Activated naive CD8-positive, alpha-beta T cell (primary cell): Measurements from ENCODE around the gene LILRA6.
"Not testable (repeated sequence)": the region's sequence is repeated elsewhere in the genome, so short reads cannot be mapped to it uniquely, and the experiment has no call there.

Experiments used
- H3K27ac Mint-ChIP-seq: one replicate; pipeline ENCODE4 v1.8.0; 2021; ENCODE audit warnings: mixed read lengths
- H3K27me3 Mint-ChIP-seq: one replicate; pipeline ENCODE4 v1.8.0; 2021; ENCODE audit warnings: mixed read lengths
- H3K36me3 Mint-ChIP-seq: one replicate; pipeline ENCODE4 v1.8.0; 2021; ENCODE audit warnings: mixed read lengths
- H3K4me1 Mint-ChIP-seq: one replicate; pipeline ENCODE4 v1.8.0; 2021; ENCODE audit warnings: low read depth, mixed read lengths
- H3K4me3 Mint-ChIP-seq: one replicate; pipeline ENCODE4 v1.8.0; 2021; ENCODE audit warnings: mild to moderate bottlenecking, mixed read lengths
- H3K9me3 Mint-ChIP-seq: one replicate; pipeline ENCODE4 v1.8.0; 2021; ENCODE audit warnings: low read depth, mixed read lengths

Gene LILRA6

DNA sequence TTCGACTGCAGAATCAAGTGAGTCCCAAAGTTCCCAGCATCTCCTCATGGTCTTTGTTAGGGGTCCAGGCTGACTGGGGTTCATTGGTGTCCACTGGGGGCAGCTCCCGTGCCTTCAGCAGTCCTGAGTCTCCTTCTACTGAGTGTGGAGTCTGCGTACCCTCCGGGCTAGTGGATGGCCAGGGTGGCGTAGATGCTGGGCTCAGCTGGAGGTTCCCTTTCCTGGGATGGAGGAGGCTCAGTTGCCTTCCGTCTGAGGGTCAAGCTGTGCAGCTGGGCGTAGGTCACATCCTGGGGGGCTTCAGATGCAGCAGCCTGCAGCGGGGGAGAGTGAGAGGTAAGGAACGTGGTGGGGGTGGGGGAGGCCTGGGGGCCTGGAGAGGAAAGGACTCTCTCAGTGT lies 31.9 kb upstream of the LILRA6 start:
- not testable (repeated sequence) for H3K27ac Mint-ChIP-seq, H3K4me3 Mint-ChIP-seq, H3K4me1 Mint-ChIP-seq, H3K9me3 Mint-ChIP-seq, H3K36me3 Mint-ChIP-seq
- H3K27me3 Mint-ChIP-seq: peaks cover 10% of the 10 kb centered on the region

DNA sequence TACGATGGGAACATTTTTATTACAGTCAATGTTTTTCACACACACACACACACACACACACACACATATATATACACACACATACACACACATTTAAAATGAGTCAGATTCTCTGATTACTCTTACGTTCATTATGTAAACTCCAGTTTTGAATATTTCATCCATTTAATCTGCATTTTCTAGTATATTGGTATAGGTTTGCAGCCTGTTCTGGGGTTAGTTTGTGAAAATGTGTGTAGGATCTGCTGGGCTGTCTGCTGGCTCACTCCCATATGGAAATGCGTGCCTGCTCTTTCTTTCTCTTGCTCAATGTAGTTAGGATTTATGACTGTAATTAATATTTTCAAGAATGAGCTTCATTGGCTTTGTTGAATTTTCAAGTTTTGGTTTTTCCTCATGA lies 31.2 kb upstream of the LILRA6 start:
- H3K4me3 Mint-ChIP-seq: no peak overlapping the region
- no peak overlapping the region for H3K27ac Mint-ChIP-seq
- no peaks in the 10 kb centered on the region for H3K36me3 Mint-ChIP-seq
- peaks cover 8% of the 10 kb centered on the region for H3K27me3 Mint-ChIP-seq
- H3K4me1 Mint-ChIP-seq: no peaks in the 10 kb centered on the region
- no peaks in the 10 kb centered on the region for H3K9me3 Mint-ChIP-seq

DNA sequence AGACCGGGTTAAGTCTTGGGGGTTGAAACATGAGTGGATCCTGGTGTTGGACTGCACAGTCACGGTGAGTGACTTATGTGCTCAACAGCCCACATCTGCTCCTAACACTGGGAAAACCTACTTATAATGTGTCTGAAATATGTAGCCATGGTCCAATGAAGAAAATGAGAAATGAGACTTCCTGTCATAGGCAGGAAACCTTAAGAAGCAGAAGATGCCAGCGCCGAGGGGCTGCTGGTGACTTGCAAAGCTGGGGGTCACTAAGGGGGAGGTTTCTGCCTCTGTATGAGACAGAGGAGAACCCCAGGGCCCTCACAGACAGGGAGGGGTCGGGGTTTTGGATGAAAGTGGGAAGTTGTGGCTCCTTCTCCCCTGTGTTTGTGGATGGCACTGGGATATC lies 29.6 kb upstream of the LILRA6 start:
- not testable (repeated sequence) for H3K4me3 Mint-ChIP-seq, H3K4me1 Mint-ChIP-seq, H3K27ac Mint-ChIP-seq, H3K9me3 Mint-ChIP-seq, H3K27me3 Mint-ChIP-seq, H3K36me3 Mint-ChIP-seq

- not testable (repeated sequence) for H3K4me3 Mint-ChIP-seq, H3K27ac Mint-ChIP-seq, H3K27me3 Mint-ChIP-seq
Measured at GRCh38 chr19:54271587-54271986, 29.0 kb upstream of the LILRA6 start.

GRCh38 chr19:54271106-54271505 lies 28.5 kb upstream of the LILRA6 start:
- H3K36me3 Mint-ChIP-seq: no peaks in the 10 kb centered on the region
- peaks cover 8% of the 10 kb centered on the region for H3K27me3 Mint-ChIP-seq
- no peaks in the 10 kb centered on the region for H3K9me3 Mint-ChIP-seq
- H3K4me1 Mint-ChIP-seq: no peaks in the 10 kb centered on the region
- H3K4me3 Mint-ChIP-seq: no peak overlapping the region
- H3K27ac Mint-ChIP-seq: no peak overlapping the region

More at GRCh38 chr19:54271587-54271986, 29.0 kb upstream of the LILRA6 start:
- not testable (repeated sequence) for H3K36me3 Mint-ChIP-seq, H3K9me3 Mint-ChIP-seq, H3K4me1 Mint-ChIP-seq

- Mint-ChIP-seq H3K27me3 (peaks cover 16% of the 10 kb centered on the region), H3K4me3 (no peak overlapping the region), H3K4me1 (no peaks in the 10 kb centered on the region), H3K27ac (no peak overlapping the region), H3K36me3 (no peaks in the 10 kb centered on the region), H3K9me3 (no peaks in the 10 kb centered on the region)
Measured at GRCh38 chr19:54268936-54269335, 26.3 kb upstream of the LILRA6 start.

DNA sequence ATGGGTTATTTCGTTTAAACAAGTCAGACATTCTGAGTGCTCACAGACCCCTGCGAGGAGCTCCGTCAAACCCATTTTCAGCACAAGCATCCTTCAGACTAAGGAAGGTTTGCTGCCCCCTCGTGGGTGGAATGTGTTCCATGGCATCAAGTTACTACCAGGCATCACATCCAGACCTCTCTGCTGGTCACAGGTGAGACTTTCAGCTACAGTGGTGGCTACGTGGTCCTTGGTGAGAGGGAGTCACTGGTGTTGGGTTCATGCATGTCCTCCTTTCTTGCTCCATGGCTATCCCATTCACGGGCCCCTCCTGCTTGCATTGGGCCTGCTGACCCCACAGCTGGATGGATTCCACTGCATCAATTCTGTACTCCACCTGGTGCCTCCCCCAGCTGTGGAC lies 23.5 kb upstream of the LILRA6 start:
- H3K36me3 Mint-ChIP-seq: no peaks in the 10 kb centered on the region
- peaks cover 12% of the 10 kb centered on the region for H3K27me3 Mint-ChIP-seq
- H3K4me3 Mint-ChIP-seq: no peak overlapping the region
- no peaks in the 10 kb centered on the region for H3K9me3 Mint-ChIP-seq
- no peaks in the 10 kb centered on the region for H3K4me1 Mint-ChIP-seq
- H3K27ac Mint-ChIP-seq: no peak overlapping the region

- Mint-ChIP-seq H3K36me3 (no peaks in the 10 kb centered on the region), H3K27me3 (peaks cover 8% of the 10 kb centered on the region), H3K4me1 (no peaks in the 10 kb centered on the region), H3K27ac (no peak overlapping the region), H3K9me3 (no peaks in the 10 kb centered on the region), H3K4me3 (no peak overlapping the region)
Measured at GRCh38 chr19:54262470-54262869, 19.9 kb upstream of the LILRA6 start.

GRCh38 chr19:54262066-54262465 lies 19.5 kb upstream of the LILRA6 start:
- H3K4me3 Mint-ChIP-seq: no peak overlapping the region
- H3K9me3 Mint-ChIP-seq: no peaks in the 10 kb centered on the region
- H3K4me1 Mint-ChIP-seq: no peaks in the 10 kb centered on the region
- no peaks in the 10 kb centered on the region for H3K36me3 Mint-ChIP-seq
- H3K27me3 Mint-ChIP-seq: peaks cover 8% of the 10 kb centered on the region
- H3K27ac Mint-ChIP-seq: no peak overlapping the region

GRCh38 chr19:54257116-54257480 lies 14.5 kb upstream of the LILRA6 start, which contains the start of gene LILRB5:
TSS of gene LILRB5 (minus strand) at chr19:54257273. CDS start at chr19:54257193, 80 bp downstream.
- Mint-ChIP-seq H3K9me3 (no peaks in the 10 kb centered on the region), H3K36me3 (no peaks in the 10 kb centered on the region), H3K4me3 (no peak within 1 kb of the TSS), H3K4me1 (no peaks in the 10 kb centered on the region), H3K27ac (no peak within 1 kb of the TSS), H3K27me3 (no peaks in the 10 kb centered on the region)

- no peaks in the 10 kb centered on the region for H3K36me3 Mint-ChIP-seq
- no peak overlapping the region for H3K4me3 Mint-ChIP-seq
- no peaks in the 10 kb centered on the region for H3K27me3 Mint-ChIP-seq
- no peaks in the 10 kb centered on the region for H3K4me1 Mint-ChIP-seq
- no peak overlapping the region for H3K27ac Mint-ChIP-seq
- no peaks in the 10 kb centered on the region for H3K9me3 Mint-ChIP-seq
Measured at GRCh38 chr19:54256250-54257115, 13.9 kb upstream of the LILRA6 start.

DNA sequence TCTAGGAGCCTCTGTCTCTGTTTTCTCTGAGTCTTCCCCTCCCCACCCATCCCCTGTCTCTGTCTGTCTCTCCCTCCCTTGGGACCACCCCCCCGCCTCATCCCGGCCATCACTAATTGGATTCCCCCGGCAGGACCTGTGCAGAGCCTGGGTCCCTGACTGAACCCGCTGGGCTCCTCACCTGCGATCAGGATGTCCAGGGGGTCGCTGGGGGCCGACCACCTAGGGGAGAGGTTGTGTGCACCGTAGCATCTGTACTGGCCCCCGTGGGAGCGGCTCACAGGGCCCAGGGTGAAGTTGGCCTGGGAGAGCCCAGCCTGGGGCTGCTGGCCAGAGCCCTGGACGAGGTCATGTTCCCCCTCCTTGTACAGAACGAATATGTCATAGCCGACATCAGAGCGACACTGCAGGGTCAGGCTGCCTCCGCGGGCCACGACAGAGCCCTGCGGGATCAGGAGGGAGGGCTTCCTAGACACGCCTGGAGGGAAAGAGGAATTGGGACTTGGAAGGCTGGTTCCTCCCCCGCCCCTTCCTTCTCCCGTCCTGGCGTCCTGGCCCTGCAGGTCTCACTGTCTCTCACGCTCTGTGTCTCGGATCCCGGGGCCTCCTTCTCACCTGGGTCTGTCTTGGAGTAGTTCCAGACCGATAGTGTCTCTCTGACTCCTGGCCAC lies 12.7 kb upstream of the LILRA6 start:
- H3K4me1 Mint-ChIP-seq: no peaks in the 10 kb centered on the region
- no peaks in the 10 kb centered on the region for H3K9me3 Mint-ChIP-seq
- no peak overlapping the region for H3K27ac Mint-ChIP-seq
- no peaks in the 10 kb centered on the region for H3K27me3 Mint-ChIP-seq
- no peak overlapping the region for H3K4me3 Mint-ChIP-seq
- H3K36me3 Mint-ChIP-seq: no peaks in the 10 kb centered on the region

DNA sequence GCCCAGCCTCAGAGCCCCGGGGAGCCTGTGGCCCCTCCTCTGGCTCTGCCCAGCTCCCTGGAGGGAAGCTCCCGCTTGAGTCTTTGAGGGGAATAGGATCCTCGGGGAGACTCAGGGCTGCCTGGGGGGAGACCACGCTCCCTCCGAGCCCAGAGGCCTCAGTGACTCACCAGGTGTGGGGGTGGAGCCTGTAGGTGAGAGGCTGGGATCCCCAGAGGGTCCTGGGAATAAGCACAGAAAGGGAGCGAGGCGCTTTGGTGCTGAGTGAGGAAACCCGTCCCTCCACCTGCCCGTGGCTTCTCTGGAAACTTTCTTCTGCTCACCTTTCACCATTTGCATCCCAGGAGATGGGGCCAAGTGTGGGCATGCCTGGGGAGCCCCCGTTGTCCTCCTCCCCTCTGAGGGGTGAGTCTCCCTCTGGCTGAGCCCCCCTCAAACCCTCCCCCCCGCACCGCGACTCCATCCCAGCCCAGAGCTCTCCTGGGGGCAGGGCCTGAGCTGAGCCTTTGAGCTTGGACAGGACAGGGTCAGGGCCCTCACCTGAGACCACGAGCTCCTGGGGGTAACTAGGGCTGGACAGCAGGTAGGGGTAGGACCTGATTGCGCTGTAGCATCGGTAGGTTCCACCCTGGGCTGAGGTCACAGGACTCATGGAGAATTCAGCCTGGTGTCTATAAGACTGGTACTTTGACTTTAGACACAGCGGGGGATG lies 11.8 kb upstream of the LILRA6 start:
- Mint-ChIP-seq H3K27ac (no peak overlapping the region), H3K4me1 (no peaks in the 10 kb centered on the region), H3K27me3 (no peaks in the 10 kb centered on the region), H3K9me3 (no peaks in the 10 kb centered on the region), H3K36me3 (no peaks in the 10 kb centered on the region), H3K4me3 (no peak overlapping the region)

DNA sequence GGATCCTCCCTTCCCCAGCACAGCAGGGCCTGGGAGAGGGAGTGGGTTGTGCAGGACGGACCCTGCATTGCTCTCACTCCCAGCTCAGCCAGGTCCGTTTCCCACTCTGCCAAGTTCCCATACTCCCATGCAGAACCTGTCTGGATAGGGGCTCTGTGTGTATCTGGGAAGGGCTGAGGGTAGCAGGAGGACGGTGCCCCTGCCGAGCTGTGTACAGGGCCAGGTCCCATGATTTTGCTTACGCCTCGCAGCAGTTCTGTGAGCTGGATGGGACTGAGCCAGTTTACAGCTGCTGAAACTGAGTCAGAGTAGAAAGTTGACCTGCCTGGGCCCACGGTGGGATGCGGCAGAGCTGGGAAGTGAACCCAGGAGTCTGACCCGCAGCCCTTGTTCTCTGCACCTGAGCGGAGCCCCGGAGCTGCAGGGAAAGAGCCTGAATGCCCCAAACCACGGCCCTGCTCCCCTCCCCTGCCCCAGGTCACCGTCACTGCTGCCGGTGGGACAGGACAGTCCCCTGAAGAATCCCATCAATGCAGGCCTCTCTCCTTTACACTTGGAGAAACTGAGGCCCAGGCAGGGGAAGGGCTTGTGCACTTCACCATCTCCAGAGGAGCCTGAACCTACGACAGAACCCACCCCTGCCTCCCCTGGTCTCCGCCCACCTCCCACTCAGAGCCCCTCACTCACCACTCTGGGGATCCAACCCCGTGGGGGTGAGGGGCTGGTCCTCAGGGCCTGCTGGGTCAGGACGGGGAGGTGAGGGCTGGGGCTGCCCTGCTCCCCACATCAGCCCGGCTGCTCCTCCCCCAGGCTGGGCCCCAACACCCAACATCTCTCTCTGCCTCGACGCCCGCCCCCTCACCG lies 11.0 kb upstream of the LILRA6 start:
- Mint-ChIP-seq H3K4me3 (no peak overlapping the region), H3K4me1 (no peaks in the 10 kb centered on the region), H3K27me3 (no peaks in the 10 kb centered on the region), H3K27ac (no peak overlapping the region), H3K9me3 (no peaks in the 10 kb centered on the region), H3K36me3 (no peaks in the 10 kb centered on the region)
